HG03060 (cell line): ENCODE data around the gene CEP128.
"Not testable (repeated sequence)": the region's sequence is repeated elsewhere in the genome, so short reads cannot be mapped to it uniquely, and the experiment has no call there.

Source experiments
- ATAC-seq: cut with Tn5 transposase; IDR thresholded peaks from one replicate; pipeline ENCODE4 v1.9.1; 2021; ENCODE audit warnings: low read depth, moderate number of reproducible peaks; ENCODE audit not compliant: unreplicated experiment

CEP128 gene

DNA sequence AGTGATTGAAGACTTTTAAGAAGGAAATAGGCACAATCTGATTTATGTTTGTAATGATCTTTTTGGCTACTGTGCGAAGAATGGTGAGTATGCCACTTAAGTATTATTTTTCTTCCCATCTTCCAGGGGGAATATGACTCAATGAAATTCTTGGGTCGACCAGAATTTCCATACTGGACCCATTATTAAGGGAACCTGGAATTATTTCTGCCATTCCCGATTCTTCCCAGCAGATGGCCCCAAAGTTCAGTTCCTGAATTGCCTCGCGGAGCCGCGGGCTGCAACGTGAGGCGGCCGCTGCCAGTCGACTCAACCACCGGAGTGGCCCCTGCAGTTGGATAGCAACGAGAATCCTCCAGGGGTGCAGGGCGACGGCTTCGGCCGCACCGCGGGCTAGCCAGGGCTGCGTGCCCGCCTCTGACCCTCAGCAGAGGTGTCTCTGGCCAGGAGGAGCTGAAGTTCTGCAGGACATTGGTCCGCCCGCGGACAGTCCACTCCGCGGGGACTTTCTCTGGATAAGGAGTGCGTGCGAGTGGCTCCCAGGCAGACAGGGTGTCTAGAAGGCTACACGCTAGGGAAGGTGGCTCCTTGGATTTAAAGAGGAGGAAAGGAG lies 13.3 kb upstream of the CEP128 start:
- ATAC-seq: no peak

DNA sequence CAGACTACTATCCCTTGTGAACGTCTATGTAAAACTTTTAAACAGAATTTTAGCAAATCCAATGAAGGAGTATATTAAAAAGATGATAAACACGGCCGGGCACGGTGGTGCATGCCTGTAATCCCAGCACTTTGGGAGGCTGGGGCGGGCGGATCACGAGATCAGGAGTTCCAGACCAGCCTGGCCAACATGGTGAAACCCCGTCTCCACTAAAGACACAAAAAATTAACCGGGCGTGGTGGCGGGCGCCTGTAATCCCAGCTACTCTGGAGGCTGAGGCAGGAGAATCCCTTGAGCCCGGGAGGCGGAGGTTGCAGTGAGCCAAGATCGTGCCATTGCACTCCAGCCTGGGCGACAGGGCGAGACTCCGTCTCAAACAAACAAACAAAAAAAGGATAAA lies 11.7 kb upstream of the CEP128 start:
- not testable (repeated sequence) for ATAC-seq

DNA sequence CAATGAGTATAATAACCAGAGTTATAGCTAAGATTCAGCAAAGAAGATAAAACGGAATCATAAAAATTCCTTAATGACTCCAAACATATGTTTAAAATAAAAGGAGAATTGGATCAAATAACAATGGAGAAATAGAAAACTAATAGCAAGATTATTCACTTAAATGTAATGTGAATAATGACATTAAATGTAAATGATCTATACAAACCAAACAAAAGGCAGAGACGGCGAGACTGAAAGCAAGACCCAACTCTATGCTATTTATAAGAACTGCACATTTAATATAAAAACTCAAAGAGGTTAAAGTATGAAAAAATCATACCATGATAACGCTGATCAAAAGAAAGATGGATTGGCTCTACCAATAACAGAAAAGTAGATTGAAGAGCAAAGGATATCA lies 10.0 kb upstream of the CEP128 start:
- no peak for ATAC-seq

DNA sequence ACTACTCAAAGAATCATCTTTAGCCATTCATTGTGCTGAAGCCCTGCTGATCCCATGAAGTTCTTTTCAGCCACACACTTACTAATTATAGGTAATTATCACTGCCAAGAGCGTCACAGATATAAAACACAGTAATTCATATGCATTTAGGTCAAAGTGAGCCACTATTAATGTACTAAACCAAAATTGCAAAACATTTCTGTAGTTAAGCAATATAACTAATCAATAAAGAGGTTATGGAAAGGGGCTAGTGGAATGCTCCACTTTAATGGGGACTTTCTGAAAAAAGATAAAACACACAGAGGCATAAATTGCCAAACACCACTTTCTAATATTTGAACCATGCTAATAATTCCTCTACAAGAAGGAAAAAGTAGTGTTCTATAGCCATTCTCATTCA lies 6.8 kb upstream of the CEP128 start:
- no peak for ATAC-seq

DNA sequence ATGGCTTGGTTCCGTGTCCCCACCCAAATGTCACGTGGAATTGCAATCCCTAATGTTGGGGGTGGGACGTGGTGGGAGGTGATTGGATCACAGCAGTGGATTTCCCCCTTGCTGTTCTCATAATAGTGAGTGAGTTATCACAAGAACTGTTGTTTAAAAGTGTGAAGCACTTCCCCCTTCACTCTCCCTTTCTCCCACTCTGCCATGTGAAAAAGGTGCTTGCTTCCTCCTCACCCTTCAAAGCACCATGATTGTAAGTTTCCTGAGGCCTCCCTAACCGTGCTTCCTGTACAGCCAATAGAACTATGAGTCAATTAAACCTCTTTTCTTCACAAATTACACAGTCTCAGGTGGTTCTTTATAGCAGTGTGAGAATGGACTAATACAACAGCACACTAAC lies 5.3 kb upstream of the CEP128 start:
- ATAC-seq: no peak

DNA sequence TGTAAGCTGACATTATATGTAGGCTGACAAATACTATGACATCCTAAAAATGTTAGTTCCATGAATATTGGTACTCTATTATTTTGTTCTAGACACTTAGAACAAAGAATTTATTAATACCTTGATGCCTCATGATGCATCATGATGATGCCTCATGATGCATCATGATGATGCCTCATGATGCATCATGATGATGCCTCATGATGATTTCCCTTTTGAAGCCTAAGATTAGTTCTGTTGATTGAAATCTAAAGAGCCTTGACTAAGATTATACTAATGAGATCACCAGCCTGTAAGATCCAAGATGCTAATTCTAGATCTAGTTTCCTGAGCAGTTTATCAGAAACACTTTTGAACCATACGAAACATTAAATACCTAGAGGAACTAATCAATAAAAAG lies 4.6 kb upstream of the CEP128 start:
- ATAC-seq: no peak

DNA sequence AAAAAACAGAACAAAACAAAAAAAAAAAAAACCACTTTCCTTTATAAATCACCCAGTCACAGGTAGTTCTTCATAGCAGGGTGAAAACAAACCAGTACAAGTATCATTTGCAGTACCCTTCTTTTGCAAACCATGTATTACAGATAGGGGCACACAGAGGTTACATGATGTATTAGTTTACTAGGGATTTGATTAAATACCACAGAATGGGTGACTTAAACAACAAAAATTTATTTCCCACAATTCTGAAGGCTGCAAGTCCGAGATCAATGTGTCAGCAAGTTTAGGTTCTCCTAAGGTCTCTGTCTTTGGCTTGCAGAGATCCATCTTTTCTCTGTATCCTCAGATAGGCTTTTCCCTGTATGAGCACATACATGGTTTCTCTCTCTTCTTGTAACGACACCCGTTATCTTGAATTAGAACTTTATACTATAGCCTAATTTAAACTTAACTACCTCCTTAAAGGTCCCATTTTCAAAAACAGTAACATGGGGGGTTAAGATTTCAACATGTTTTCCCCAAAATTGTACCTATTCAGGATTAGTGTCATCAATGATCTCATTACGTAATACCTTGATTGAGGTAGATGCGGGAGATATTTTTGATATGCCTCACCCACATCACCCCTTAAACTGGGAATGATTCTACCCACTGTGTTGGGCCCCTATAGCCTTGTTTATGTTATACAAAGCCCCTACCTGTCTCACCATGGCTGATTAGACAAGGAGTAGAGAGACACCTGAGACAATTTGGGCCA lies 3.5 kb upstream of the CEP128 start:
- no peak for ATAC-seq

DNA sequence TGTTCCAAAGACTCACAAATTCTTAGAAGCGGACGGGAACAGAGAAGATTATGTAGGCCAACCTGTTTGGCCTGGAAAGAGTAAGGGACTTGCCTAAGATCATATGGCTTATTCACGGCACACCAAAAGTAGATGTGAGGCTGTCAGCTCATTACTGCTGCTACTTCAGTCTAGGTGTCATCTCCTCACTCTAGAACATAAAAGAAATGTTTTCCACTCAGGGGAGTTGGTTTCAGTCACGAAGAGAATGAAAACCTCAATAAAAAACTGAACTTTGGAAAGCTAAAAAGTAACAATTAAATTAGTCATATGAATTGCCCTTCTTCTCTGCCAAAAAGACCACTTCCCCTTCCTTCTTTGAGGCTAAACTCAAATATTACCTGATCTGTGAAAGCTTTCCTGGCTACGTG lies 658 bp upstream of the CEP128 start:
- no peak for ATAC-seq

DNA sequence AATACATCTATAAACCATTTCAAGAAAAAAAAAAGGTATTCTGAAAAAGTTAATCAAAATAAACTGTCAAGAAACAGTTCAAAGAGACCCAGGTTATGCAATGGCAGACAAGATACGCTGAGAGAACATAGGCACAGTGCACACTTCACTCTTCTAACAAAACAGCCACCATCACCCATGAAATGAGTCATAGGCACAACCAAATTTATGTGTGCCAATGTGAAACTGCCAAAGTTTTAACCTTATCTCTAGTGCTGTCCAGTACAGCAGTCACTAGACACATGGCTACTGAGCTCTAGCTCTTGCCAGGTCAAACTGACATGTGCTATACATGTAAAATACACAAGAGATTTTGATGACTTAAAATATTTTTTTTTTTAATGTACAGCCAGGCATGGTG lies 1.4 kb downstream of the CEP128 start:
- peak; percentile 25 for ATAC-seq

DNA sequence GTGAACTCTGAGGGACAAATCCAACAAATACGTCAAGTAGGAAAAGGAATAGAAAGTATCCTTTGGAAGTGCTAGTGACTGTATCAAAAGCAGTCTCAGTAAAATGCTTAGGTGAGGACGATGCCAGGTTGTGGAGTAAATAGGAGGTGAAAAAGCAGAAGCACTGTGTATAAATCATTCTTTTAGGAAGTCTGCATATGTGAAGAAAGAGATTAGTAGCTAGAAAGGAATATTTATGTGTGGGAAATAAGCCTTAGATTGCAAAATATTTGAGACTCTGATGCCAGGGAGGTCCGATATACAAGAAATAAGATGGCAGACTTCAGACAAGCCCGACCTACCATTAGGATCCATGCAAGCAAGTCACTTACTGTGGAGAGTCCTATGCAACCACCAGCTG lies 7.9 kb downstream of the CEP128 start:
- no peak for ATAC-seq

DNA sequence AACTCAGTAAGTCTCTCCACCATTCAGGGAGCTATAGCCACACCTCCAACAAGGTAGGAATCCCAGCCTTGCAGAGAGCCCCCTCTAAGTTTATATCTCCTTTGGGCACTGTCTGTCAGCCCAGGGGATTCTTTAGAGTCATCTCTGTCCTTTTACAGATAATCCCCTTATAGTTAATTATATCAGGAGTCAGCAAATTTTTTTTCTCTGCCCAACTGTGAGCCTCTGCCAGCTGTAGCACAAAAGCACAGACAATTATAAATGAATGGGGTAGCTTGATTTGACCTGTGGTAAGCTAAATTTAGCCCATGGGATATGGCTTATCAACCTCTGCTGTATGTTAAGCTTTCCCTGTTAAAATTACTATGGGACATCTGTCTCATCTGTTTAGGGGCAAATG lies 8.3 kb downstream of the CEP128 start:
- no peak for ATAC-seq

DNA sequence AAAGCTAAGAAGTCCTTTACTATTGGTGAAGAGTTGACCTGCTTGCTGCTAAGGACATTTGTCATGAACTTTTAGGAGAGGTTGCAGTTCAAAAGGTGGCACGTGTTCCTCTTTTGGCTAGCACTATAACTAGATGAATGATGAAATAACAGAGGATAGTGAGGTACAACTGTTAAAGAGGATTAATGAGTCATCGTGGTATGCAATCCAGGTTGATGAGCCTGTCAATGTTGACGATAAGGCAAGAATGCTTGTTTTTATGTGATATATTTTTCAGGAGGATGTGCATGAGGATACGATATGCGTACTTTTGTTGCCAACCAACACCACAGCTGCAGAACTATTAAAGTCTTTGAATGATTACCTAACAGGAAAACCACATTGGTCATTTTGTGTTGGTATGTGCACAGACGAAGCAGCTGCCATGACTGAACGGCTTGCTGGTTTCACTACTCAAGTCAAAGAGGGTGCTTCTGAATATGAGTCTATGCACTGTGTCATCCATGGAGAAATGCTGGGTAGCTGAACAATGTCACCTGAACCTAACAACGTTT lies 10.6 kb downstream of the CEP128 start:
- ATAC-seq: peak; percentile 97

DNA sequence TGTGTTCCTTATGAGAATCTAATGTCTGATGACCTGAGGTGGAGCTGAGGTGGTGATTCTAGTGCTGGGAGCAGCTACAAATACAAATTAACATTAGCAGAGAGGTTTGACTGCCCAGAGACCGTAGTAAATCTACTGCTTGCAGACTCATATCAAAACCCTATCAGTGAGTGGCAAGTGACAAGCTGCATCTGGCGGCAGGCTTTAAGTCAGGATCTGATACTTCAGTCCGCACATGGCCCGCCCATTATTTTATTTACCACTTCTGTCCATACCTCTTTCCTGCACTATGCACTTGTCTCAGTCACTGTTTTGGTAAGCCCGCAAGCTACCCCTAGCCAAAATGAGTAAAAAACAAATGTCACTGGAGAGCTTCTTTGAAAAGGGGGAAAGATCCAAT lies 11.4 kb downstream of the CEP128 start:
- ATAC-seq: peak; percentile 24

DNA sequence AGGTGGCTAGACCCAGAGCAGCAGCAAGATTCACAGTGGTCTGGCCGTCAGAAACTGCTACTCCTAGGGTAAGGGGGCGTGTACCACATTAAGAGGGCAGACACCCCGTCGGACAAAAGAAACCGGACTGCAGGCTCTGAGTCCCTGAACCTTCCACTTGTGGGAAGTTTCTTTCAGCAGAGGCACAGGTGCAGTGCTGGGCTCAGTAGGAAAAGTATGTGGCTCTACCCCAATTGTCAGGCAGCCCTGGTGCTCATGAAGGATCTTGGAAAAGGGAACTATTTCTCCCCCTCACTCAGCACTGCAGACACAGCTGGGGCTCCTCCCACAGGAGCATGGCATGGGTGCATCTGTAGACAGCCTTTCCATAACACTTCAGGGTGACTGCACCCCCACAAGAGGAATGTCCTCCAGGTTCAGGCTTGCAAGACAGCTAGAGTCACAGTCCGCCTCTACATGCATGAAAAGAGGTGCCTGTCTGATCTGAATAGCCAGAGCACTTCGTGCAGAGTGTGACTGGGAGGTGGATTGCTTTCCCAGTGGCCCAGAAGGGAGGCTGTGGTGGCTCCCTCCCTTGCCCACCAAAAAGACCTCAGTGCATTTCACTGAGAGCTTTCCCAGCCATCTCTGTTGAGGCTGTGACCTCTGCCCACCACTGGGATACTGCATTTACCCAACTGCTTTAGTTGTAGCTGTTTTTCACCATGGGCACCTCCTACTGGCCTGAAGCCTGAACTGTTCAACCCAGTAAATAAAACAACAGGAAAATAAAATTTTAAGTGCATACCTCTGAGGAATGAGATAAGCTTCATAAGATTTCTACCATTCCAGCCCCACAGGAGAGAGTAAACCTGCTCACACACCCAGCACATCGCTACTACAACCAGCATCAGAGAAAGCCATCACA lies 14.2 kb downstream of the CEP128 start:
- no peak for ATAC-seq

DNA sequence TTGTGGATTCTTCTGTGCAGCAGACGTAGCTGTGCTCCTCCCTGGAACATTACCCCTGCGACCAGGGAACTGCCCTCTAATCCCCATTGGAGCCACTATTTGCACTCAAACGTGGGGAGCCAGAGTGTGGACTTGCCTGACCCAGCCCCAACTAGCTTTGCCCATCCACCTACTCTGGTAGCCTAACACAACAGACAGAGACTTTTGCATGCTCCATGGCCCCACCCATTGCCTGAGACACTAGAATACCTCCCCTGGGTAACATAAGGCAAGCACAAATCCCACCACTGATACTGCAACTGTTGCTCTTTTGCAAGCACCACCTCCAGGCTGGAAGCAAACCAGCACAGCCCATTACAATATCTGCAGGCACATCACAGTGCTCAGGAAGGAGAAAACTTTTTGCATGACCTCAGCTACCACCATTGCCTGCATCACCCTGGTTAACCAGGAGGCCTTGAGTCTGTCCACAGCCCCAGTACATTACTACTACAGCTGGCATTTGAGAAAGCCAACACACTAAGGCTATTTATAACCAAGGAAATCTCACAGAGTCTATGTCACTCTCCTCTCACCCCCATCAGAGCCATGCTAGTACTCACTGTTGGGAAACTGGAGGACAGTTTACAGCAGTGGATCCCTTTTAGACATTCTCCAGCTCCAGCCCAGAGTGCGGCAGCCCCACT lies 15.0 kb downstream of the CEP128 start:
- ATAC-seq: no peak

DNA sequence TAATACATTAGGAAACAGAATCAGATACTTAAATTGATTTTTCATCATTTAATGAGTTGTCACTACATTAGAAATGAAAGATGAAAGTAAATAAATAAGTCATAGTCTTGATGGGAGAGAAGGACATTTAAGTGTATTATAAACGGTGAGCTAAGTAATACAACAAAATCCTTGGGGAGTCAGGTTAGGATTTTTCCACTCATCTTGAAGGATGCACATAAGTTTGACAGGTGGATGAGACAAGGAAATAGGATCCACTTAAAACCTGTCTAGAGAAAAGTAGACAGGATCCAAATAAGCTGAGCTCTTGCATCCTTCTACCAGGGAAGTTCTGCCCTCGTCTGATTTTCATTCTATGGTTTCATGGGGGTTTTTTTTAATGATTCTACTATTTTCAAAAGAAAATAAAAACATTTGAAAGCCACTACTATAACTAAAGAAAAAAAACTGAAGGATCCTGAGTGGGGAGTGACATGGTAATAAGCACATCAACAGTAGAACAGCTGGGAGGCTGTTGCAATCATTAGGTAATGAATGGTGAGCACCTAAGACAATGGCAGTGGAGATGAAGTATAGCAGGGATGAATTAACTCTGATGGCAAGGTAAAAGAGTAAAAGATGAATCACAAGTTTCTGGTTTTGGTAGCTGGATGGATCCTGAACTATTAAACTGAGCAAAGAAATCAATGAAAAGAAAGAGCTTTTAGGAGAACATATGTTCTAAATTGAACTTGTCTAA lies 17.0 kb downstream of the CEP128 start:
- ATAC-seq: no peak

DNA sequence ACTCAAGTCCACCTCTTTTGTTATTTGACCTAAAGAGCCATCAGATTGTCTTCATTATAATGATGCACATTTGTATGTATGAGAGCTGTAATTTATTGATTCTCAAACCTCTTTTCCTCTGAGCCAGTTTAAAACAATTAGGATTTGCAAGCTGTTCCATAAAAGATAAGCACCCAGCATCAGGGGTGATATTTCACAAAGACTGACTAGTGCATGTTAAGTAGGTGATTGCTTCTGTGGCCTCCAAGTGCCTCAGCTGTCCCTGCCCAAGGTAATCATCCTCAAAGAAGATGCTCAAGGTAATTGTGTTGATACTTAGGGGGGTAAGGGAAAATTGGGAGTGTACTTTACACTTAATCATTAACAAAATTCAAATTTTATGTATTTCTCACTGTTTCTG lies 18.2 kb downstream of the CEP128 start:
- ATAC-seq: no peak

DNA sequence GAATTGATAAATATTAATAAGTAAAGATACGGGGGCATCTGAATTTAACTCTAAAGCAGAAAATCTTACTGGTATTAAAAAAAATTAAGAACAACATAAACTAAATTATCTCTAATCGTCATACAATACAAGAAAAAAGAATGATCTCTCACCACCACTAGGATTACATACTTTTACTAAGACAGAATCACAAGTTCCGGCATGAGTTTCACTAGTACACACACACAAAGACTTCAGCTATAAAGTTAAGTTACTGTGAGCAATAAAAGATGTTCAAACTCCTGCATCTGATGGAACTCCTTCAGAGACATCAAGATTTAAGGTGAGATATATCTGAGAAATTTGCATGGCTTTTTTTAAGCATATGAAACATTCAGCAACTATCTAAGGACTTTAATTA lies 21.9 kb downstream of the CEP128 start:
- ATAC-seq: no peak

DNA sequence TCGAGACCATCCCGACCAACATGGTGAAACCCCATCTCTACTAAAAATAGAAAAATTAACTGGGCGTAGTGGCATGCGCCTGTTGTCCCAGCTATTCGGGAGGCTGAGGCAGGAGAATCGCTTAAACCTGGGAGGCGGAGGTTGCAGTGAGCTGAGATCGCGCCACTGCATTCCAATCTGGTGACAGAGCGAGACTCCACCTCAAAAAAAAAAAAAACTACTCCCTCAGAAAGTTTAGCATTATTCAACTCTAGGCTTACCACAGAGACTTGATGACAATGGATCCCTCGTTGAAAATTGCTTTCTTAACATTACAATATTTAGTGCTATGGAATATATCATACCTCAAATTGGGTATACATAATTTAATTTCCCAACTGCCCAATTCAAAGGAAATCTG lies 29.5 kb downstream of the CEP128 start:
- not testable (repeated sequence) for ATAC-seq

DNA sequence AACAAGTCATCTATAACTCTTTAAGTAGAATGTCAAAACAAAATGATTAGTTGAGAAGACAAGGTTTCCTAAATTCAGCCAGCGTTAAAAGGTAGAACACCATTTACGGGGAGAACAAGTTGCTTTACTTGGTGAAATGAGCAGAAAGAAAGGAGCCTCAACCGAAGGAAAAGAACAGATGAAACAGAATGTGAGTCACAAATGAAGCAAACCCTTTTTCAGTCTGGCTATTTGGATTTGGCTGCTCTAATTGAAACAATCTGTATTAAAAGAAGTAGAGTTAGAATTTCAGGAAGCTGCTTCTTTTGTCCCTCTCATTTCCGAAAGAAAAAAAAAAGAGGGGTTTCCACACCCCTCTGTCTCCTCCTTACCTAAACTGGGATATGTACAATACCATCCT lies 34.6 kb downstream of the CEP128 start:
- no peak for ATAC-seq
